Measurements from ENCODE around the gene ANO4.
"Not testable (repeated sequence)": the region's sequence is repeated elsewhere in the genome, so short reads cannot be mapped to it uniquely, and the experiment has no call there.

Gene ANO4

GRCh38 chr12:101047652-101048051 is 253.1 kb downstream of the ANO4 start:
- no peak for DNase-seq (ENCODE audit: low read depth)
- no peak overlapping the region for H3K4me3 ChIP-seq (ENCODE audit: control insufficient read depth, low read depth, low read length)
- TF ChIP-seq CTCF (IDR thresholded peaks at IDR 0.05; ENCODE audit: control insufficient read depth, insufficient read depth, low read depth, low read length, missing control alignments): no peak

GRCh38 chr12:101050631-101051030 is 256.1 kb downstream of the ANO4 start:
- TF ChIP-seq CTCF (IDR thresholded peaks at IDR 0.05; ENCODE audit: control insufficient read depth, insufficient read depth, low read depth, low read length, missing control alignments): no peak
- DNase-seq (ENCODE audit: low read depth): no peak
- H3K4me3 ChIP-seq (ENCODE audit: control insufficient read depth, low read depth, low read length): no peak overlapping the region

- no peak overlapping the region for H3K4me3 ChIP-seq (ENCODE audit: control insufficient read depth, low read depth, low read length)
- no peak for TF ChIP-seq CTCF (IDR thresholded peaks at IDR 0.05; ENCODE audit: control insufficient read depth, insufficient read depth, low read depth, low read length, missing control alignments)
- DNase-seq (ENCODE audit: low read depth): peak; percentile 52
These were observed 256.6 kb downstream of the ANO4 start for GRCh38 chr12:101051151-101051550.

GRCh38 chr12:101051901-101052550 is 257.4 kb downstream of the ANO4 start:
- no peak overlapping the region for H3K4me3 ChIP-seq (ENCODE audit: control insufficient read depth, low read depth, low read length)
- peak; percentile 90 for DNase-seq (ENCODE audit: low read depth)
- no peak for TF ChIP-seq CTCF (IDR thresholded peaks at IDR 0.05; ENCODE audit: control insufficient read depth, insufficient read depth, low read depth, low read length, missing control alignments)

- no peak for TF ChIP-seq CTCF (IDR thresholded peaks at IDR 0.05; ENCODE audit: control insufficient read depth, insufficient read depth, low read depth, low read length, missing control alignments)
- no peak for DNase-seq (ENCODE audit: low read depth)
- H3K4me3 ChIP-seq (ENCODE audit: control insufficient read depth, low read depth, low read length): no peak overlapping the region
These were observed 258.6 kb downstream of the ANO4 start for GRCh38 chr12:101053203-101053602.

GRCh38 chr12:101055940-101056339 is 261.4 kb downstream of the ANO4 start:
- H3K4me3 ChIP-seq (ENCODE audit: control insufficient read depth, low read depth, low read length): no peak overlapping the region
- DNase-seq (ENCODE audit: low read depth): no peak
- TF ChIP-seq CTCF (IDR thresholded peaks at IDR 0.05; ENCODE audit: control insufficient read depth, insufficient read depth, low read depth, low read length, missing control alignments): no peak

GRCh38 chr12:101062508-101062907 is 267.9 kb downstream of the ANO4 start:
- DNase-seq (ENCODE audit: low read depth); H3K4me3 ChIP-seq (ENCODE audit: control insufficient read depth, low read depth, low read length): not testable (repeated sequence)
